ENCODE results near the gene PLEKHA8.

Gene PLEKHA8

GRCh38 chr7:30020535-30020934 is 7.7 kb upstream of the PLEKHA8 start:
- no peak overlapping the region for H3K4me3 ChIP-seq (ENCODE audit: low read length)
- TF ChIP-seq, protein P1, sequence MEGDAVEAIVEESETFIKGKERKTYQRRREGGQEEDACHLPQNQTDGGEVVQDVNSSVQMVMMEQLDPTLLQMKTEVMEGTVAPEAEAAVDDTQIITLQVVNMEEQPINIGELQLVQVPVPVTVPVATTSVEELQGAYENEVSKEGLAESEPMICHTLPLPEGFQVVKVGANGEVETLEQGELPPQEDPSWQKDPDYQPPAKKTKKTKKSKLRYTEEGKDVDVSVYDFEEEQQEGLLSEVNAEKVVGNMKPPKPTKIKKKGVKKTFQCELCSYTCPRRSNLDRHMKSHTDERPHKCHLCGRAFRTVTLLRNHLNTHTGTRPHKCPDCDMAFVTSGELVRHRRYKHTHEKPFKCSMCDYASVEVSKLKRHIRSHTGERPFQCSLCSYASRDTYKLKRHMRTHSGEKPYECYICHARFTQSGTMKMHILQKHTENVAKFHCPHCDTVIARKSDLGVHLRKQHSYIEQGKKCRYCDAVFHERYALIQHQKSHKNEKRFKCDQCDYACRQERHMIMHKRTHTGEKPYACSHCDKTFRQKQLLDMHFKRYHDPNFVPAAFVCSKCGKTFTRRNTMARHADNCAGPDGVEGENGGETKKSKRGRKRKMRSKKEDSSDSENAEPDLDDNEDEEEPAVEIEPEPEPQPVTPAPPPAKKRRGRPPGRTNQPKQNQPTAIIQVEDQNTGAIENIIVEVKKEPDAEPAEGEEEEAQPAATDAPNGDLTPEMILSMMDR (IDR thresholded peaks at IDR 0.05; ENCODE audit: insufficient read depth, low read depth, low read length, missing control alignments): no peak
- DNase-seq (ENCODE audit: low read depth): no peak

DNA sequence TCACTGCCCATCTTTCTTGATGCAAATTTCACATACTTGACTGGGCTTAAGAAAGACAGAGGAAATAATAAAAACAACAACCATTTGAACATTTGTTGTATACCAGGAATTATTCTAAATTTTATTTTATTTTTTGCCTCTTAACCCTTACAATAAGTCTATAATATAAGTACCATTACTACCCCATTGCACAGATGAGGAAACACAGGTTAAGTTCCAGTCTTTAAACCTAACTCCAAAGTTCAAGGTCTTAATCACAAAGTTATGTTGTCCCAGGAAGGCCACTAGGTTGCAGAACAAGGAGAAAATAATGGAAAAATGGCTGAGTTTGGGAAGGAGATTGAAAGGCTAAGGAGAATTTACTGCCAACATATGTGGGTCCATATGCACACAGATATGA is 5.2 kb upstream of the PLEKHA8 start:
- TF ChIP-seq, protein P1 (IDR thresholded peaks at IDR 0.05; ENCODE audit: insufficient read depth, low read depth, low read length, missing control alignments): no peak
- no peak overlapping the region for H3K4me3 ChIP-seq (ENCODE audit: low read length)
- no peak for DNase-seq (ENCODE audit: low read depth)

DNA sequence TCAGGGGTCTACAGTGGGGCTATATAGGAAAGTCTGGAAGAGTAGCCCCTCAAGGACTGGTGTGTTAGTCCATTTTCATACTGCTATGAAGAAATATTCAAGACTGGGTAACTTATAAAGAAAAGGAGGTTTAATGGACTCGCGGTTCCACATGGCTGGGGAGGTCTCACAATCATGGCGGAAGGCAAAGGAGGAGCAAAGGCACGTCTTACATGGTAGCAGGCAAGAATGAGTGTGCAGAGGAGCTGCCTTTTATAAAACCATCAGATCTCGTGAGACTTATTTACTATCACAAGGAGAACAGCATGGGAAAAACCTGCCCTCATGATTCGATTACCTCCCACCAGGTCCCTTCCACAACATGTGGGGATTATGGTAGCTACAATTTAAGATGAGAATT is 4.7 kb upstream of the PLEKHA8 start:
- no peak for DNase-seq (ENCODE audit: low read depth)
- no peak overlapping the region for H3K4me3 ChIP-seq (ENCODE audit: low read length)
- TF ChIP-seq, protein P1 (IDR thresholded peaks at IDR 0.05; ENCODE audit: insufficient read depth, low read depth, low read length, missing control alignments): no peak

GRCh38 chr7:30026229-30027064 is 1.8 kb upstream of the PLEKHA8 start, which contains the start of gene FKBP14:
TSS of gene FKBP14 (minus strand) at chr7:30026702. CDS start at chr7:30026508, 194 bp downstream.
- peak within 1 kb of the TSS; percentile 90 for H3K4me3 ChIP-seq (ENCODE audit: low read length)
- DNase-seq (ENCODE audit: low read depth): peak; percentile 100
- TF ChIP-seq, protein P1 (IDR thresholded peaks at IDR 0.05; ENCODE audit: insufficient read depth, low read depth, low read length, missing control alignments): no peak

DNA sequence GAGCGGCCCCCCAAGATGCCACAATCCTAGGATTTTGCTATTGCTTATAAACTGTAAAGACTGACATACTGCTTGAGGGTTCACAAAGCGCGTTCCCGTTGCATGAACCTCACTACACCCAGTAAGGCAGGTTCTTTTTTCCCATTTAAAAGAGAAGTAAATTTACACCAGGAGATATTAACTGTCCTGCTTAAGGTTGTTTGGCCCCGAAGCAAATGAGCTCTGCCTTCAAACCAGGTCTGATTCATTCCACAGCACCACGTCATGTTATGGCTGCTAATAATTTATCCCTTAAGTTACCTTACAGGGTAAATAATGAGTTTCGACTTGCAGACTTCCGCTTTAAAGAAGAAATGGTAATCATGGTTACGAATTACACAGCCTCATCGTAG is 1.2 kb upstream of the PLEKHA8 start:
- peak overlapping the region; percentile 90 for H3K4me3 ChIP-seq (ENCODE audit: low read length)
- DNase-seq (ENCODE audit: low read depth): peak; percentile 92
- TF ChIP-seq, protein P1 (IDR thresholded peaks at IDR 0.05; ENCODE audit: insufficient read depth, low read depth, low read length, missing control alignments): no peak

DNA sequence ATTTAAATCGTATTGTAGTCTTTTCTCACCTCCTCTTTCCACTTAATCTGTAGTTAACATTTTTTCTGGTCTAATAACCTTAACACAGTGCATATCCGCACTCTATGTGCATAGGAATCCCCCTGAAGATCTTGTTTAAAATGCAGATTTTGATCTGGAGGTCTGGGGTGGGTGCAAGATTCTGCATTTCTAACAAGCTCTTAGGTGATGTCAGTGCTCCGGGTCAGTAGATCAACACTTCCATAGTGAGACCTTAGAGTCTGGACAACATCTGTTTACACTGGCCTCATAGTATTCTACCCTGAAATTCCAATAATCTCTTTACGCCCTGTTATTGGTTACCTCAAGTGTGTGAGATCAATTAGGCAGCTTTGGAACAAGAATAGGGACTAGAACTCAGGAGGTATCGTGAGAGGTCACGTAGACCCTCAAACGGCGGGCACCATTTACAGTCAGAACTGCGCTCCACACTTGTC is 434 bp upstream of the PLEKHA8 start:
- peak overlapping the region; percentile 90 for H3K4me3 ChIP-seq (ENCODE audit: low read length)
- TF ChIP-seq, protein P1 (IDR thresholded peaks at IDR 0.05; ENCODE audit: insufficient read depth, low read depth, low read length, missing control alignments): no peak
- DNase-seq (ENCODE audit: low read depth): peak; percentile 14

All from epithelial cell of esophagus (primary cell).